HG03135 (cell line): ENCODE results near the gene VSIG10L2.
"Not testable (repeated sequence)": the region's sequence is repeated elsewhere in the genome, so short reads cannot be mapped to it uniquely, and the experiment has no call there.

ENCODE experiments used
- ATAC-seq: cut with Tn5 transposase; IDR thresholded peaks from one replicate; pipeline ENCODE4 v1.9.1; 2021; ENCODE audit warnings: mild to moderate bottlenecking, moderate library complexity; ENCODE audit not compliant: unreplicated experiment

Gene VSIG10L2

DNA sequence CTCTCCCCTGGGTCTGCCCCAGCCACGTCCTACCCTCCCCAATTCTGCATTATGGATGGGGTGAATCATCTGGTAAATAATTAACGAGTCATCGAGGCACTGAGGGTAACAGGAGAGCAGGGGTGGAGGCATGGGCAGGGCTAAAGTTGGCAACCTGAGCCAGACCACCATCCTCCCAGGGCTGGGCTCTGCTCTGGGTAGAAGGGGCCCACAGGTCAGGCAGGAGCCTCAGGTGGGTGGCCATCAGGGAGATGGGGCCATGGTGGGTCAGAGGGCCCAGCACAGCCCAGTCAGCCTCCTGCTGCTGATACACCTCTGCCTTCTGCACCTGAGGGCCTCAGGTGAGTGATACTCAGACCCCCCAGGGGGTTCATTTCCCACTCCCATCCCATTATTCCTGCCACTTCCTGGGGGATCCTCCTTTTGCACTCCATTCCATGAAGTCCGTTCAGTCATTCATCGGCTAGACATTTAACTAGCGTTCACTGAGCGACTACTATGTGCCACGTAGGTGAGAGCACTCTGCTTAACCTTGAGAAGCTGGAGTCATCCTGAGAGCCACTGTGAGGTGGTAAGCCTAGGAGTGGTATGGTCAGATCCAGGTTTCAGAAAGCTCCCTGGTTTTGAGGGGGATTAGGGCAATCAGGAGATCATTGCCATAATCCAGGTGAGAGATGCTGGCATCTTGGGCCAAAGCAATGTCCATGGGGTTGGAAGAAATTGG lies at the start of gene VSIG10L2:
Gene VSIG10L2, plus strand, starts transcription at position 248 of the 724 bp plus-strand sequence. Its CDS starts 12 bp downstream, at position 260.
- ATAC-seq = no peak

DNA sequence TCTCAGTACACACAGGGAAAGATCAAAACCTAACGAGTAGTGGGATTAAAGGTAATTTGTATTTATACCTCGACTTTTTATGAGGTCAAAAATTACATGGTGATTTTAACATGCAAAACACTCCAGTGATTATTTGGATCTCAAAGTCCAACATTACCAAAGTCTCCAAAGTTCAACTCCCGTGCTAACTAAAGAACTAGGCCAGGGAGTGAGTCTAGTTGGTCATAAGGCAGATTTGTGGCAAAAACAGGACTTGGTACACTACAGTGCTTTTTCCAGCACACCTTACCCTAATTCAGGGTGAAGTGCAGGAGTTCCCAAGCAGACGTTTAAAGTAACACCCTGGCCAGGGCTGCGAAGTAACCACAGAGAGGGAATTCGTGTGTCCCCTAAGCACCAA lies 44.0 kb upstream of the VSIG10L2 start:
- ATAC-seq = no peak

DNA sequence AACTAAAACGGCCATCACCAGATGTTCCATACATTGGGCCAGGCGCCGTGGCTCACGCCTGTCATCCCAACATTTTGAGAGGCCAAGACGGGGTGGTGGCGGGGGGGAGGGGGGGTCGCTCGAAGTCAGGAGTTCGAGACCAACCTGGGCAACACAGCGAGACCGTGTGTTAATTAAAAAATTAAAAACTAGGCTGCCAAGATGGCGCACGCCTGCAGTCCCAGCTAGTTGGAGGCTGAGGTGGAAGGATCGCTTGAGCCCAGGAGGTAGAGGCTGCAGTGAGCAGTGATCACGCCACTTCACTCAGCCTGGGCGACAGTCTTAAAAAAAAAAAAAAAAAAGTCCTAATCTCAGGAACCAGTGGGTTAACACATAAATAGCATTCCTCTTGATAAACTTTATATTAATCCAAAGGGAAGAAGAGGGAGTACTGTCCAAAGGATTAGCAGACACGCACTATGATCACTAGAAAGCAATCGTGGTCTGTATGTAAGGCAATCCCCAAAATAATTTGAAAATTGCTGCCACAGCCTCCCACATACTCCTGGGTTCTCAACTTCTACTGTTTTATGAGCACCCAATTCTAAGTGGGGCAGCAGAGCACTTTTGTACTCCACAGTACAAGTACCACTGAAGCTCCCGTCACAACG lies 43.4 kb upstream of the VSIG10L2 start:
- ATAC-seq = no peak

DNA sequence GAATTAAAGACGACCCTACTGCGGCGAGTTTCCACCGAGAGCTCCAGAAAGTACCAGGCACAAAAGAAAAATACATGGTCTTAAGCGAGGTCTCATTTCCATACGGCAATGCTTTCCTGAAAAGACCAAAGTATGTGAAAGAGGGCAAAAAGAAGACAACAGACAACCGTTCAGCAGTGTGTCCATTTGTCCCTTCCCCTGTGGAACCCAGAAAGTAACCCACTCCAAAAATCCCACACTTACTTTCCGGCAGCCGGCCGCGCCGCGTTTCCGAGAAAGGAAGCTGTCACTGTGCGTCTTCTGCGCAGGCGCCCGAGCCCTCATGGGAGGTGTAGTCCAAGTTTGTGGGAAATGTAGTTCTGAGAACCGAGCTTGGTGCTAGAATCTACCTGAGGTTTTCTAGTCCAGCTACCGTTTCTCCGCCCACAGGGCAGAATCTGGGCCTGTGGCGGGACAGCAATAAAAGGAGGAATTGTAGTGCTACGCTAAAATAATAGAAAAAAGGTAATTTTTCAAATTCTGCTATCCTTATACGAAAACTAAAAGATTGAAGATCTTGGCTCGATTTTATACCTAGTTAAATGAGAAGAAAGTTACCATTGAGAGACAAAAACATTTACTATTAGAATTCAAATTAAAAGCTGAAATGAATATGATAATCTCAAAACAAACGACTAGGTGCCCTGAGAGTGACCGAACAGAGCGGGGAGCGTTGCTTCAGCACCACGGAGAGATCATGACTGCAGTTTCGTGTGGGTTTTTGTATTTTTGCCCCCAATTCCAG lies 42.7 kb upstream of the VSIG10L2 start, which contains the start of gene PUS3:
Gene PUS3, minus strand, starts transcription at position 280 of the 784 bp plus-strand sequence. CDS start 6,922 bp downstream, outside the sequence.
- peak; percentile 92 for ATAC-seq

DNA sequence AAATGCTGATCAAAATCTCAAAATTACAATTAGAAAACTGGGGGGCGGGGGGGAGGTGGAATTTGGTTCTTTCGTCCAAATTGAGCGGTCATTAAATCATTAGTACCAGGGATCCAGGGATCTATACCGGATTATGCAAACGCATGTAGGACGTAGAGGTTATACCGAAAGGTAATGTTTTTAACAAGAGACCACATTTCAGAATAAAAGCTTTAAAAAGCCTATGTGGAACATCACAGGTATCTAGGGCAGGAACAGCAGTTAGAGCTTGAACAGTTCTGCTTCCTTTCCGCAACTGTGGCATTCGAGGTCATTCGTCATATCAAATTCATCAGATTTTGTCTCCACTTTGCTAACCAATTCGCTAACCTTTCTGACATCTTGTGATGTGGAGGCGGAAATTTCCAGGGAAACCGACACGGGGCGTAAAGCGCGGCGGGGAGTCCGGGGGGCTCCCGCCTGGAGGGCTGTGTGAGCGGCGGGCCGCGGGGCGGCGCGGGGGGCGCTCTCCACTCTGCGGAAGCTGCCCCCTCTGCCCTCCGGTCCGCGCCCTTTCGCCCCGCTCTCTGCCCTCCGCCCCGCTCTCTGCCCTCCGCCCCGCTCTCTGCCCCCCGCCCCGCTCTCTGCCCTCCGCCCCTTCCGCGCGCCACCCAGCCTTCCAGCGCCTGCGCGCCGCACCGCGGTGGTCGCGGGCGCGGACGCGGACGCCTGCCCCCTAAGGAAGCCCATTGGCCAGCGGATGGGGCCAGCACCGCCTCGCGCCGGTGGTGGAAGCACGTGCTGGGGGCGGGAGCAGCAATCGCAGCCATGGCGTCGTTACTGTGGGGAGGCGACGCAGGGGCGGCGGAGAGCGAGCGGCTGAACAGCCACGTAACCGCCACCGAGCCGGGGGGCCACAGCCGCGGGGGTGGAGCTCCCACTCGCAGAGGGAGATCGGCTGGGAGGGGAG lies 41.9 kb upstream of the VSIG10L2 start, which contains the start of gene DDX25:
Gene DDX25, plus strand, starts transcription at position 798 of the 949 bp plus-strand sequence. Its CDS starts 10 bp downstream, at position 808.
- no peak for ATAC-seq

DNA sequence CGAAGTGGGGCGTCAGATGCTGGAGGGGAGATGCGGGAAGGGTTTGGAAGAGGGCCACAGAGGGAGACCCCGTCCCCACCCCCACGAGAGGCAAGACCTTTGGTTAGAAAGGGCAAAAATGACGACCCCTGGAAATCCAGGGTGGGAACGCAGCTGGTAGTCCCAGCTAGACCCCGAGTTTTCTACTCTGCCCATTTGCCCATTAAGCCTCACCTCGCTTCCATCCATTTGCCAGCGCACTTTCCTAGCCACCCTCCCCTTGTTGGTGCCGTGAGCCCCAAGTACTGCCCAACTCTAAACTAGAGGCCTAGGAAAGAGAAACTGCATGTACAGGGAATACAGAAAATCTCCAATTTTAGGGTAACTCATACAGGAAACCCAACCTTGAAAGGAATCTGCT lies 41.2 kb upstream of the VSIG10L2 start:
- ATAC-seq = no peak

DNA sequence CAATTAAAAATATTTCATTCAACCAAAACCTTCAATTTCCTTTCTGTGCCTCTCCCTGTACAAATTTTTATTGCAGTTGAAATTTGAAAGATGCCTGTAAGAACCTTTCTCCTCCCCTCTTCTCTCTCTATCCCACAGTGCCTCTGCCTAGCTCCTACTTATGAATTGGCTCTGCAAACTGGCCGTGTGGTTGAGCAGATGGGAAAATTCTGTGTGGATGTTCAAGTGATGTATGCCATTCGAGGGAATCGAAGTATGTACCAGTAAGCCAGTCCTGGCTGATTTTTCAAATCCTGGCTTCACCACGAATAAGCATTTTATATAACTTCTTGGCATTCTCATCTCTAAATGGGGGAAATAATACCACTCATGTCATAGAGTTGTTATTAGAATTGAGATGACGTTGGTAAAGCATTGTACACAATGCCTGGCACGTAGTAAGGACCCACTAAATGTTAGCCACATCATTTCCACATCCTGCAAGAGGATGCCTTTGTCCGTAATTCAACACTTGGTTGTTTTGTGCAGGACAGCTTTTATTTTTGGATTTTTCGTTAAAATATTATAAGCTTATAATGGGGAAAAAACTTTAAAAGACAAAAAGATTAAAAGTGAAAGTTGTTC lies 35.5 kb upstream of the VSIG10L2 start:
- ATAC-seq = no peak

DNA sequence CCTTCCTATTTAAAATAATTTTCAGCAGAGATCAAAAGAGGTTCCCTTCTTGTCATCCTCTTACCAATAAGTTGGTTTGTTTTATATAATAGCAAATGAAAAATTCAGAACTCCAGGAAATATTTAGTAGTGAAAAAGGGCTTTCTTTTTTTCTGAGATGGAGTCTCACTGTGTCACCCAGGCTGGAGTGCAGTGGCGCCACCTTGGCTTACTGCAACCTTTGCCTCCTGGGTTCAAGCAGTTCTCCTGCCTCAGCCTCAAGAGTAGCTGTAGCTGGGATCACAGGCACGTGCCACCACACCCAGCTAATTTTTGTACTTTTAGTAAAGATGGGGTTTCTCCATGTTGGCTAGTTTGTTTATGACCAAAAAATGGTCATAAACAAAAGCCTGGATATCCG lies 31.2 kb upstream of the VSIG10L2 start:
- not testable (repeated sequence) for ATAC-seq

DNA sequence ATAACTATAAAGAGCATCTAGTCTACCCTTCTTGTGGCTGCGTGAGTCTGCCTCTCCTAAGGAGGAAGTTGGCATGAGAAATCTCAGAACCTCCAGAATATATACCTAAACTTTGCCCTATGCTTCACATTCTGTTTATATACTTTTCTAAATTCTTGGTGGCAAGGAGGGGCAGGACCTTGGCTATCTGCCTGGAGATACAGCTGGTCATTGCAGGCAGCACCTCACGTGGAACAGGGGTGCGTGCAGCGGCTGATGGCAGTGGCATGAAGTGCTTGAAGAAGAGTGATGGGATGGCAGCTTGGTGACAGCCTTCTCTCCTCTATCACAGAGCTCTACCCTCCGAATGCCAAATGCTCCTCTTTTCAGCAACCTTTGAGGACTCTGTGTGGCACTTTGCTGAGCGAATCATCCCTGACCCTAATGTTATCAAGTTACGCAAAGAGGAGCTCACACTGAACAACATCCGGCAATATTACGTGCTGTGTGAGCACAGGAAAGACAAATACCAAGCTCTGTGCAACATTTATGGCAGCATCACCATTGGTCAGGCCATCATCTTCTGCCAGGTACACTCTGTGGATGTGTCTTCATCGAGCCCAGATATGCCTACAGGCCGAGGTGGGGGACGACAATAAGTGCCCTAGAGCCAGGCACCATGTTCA lies 29.0 kb upstream of the VSIG10L2 start:
- no peak for ATAC-seq

DNA sequence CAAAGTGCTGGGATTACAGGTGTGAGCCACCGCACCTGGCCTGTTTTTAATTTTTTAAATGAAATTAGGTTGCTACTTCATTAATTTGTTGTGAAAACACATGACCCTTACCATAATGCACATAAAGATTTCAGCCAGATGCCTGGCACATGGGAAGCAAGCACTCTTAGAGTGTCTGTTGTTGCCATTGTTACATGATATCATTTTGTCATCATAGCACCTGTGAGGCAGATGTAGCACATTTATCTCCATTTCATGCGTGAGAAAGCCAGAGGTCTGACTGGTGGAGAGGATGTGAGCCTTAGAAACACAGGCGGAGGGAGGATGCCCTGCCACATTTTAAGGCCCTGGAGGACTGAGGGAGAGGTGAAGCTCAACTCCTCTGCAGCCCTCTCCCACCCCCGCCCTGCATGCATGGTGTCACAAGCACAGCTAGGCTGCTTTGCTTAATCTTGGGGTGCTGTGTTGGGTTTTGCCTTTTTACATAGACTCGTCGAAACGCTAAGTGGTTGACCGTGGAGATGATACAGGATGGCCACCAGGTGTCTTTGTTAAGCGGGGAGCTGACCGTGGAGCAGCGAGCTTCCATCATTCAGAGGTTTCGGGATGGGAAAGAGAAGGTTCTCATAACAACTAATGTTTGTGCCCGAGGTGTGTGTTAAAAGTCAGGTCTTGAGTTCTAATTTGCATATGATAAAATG lies 27.6 kb upstream of the VSIG10L2 start:
- ATAC-seq = no peak

DNA sequence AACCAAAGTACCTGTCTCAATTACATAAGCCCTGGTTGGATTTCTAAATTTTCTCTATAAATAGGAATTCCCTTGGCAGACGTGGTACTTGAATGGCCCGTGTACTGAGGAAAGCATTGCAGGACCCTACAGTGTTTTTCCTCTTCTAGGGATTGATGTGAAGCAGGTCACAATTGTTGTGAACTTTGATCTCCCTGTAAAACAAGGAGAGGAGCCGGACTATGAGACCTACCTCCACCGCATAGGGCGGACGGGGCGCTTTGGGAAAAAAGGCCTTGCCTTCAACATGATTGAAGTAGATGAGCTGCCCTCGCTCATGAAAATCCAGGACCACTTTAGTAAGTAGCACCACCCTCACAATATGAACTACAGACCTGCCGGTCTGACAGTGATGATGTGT lies 24.8 kb upstream of the VSIG10L2 start:
- ATAC-seq = no peak

DNA sequence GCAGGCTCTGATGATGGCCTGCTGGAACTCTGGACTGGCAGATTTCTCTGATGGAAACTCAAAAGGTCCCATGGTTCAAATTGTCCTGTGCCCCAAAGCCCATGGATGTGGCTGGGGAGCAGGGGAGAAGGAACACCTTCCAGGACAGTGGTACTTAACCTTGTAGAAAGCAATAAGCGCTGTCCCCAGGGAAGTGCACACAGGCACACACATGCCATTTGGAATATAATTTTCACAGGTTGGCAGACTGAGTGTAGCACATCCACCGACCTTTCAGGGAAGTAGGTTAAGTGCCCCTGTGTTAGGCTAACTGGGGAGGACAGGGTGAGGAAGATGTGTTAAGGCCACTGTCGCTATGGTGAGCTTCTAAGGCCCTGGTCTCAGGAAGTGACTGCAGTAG lies 23.7 kb upstream of the VSIG10L2 start:
- no peak for ATAC-seq

DNA sequence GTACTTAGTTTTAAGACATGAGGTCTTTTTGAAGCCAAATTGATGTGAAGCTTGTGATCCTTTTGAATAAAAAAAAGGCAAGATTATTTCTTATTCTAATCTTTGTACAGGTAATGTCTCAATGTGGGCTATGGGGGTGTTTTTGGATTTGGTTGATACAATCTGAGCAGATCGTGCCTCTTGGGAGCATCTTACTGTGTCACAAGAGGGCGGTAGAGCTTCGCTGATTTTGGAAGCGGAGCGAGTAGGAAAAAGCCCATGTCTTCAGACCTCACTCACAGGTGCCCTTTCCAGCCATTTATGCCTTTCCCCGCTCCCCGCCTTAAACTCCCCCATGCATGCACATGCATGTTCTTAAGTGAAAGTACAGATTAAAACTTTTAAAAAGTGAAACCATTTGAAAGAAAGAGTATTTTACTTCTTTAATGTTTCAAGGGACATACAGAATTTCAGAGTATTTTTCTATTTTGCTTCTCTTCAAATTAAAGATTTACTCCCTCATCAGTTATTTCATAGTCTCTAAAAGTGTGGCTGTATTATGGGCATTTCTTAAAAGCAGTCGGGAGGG lies 22.7 kb upstream of the VSIG10L2 start:
- ATAC-seq = no peak

DNA sequence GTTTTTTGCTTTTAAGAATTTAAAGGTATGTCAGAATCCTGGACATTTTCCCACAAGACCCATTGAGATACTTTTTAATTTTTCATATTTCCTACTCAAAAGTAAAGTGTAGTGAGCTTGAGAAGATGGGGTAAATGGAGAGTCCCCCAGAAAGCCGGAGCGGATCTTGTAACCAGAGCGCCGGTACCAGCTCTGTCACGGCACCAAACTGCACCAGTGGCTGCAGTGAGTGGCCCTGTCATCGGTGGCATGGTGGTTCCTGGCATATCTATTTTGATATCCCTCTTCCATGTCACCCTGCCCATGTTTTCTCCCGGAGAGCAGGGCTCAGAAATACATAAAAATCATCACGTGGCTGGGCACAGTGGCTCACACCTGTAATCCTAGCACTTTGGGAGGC lies 22.2 kb upstream of the VSIG10L2 start:
- no peak for ATAC-seq

DNA sequence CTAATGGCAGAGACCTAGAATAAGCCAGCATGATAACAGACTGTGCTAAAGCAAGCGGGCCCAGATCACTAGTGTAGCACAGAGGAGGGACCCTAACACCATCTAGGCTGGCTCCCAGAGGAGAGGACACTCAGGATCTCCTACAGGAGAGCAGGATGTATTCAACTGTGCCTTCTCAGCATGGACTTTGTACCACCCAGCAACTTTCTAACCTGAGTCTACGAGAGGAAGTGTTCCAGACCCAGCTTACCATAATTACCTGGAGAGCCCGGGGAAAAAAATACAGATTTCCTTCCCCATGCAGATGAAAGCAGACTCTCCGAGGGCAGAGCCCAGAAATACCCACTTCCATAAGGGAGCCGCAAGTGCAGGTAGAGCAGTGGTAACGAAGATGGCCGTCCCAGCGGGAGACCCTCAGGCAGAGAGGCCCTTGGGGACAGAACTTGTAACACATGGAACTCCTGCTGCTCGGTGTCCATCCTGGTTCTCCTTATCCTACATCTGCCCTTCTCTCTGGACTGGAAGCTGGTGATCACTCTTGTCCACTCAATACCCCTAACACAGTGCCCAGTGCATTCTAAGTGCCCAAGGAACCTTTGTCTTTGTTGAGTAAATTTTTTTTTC lies 21.3 kb upstream of the VSIG10L2 start:
- no peak for ATAC-seq

DNA sequence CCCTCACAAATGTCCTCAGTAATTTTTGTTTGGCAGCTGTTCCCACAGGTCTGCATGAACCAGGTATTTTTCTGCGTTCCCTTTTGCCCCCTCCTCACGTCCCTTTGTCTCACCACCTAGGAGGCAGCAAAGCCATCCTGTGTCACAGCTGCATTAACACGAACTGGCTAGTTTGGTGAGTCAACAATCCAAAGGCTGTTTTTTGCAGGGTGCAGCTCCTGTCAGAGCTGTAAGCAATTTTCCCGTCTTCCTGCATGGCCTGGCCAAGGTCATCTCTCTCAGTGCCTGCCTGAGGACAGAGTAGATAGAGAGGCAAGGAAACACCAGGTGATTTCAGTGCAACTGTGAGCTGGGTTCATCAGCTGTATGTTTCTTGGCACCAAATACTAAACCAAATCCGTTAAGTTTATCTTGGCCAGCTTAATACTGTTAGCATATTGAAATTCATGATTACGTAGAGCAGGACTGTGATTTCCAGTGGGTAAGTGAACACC lies 20.6 kb upstream of the VSIG10L2 start:
- no peak for ATAC-seq

DNA sequence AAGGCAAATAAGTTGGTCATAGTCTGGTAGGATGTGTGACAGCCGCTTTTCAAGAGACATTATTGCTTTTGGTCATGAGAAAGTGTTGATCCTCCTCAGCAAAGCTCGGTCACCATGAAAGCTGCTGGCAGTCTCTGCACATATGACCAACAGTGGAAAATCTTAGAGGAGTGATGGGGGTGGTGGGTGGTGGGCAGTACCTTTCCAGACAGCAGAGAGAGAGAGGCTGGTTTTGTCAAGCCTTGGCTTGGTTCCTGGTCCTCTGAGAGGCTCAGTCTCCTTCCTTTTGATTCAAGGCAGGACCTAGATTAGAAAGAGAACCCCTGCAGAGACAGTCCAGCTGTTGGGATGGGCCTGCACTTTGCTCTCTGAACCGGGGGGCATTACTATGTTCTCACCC lies 20.0 kb upstream of the VSIG10L2 start:
- no peak for ATAC-seq

DNA sequence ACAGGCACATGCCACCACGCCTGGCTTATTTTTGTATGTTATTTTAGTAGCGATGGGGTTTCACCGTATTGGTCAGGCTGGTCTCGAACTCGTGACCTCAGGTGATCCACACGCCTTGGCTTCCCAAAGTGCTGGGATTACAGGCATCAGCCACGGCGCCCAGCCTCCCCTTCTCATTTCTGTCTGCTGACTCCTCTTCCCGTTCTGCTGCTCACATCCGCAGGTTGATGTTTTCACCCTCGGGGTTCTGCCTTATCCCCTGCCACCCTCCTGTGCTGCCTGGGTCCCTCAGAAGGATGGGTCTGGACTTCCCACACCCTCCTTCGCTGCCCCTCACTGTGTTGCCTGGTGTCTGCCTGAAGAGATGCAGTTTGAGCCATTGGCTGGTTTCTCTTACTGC lies 19.2 kb upstream of the VSIG10L2 start:
- no peak for ATAC-seq
